Activated CD4-positive, CD25-positive, alpha-beta regulatory T cell treated with anti-CD3 and anti-CD28 coated beads, Interleukin-2, amount 50 U/mL, for 24 hours (primary cell): Measurements from ENCODE around the gene KIF24.
"Not testable (repeated sequence)": the region's sequence is repeated elsewhere in the genome, so short reads cannot be mapped to it uniquely, and the experiment has no call there.

Experiments
- ATAC-seq, 2 donors: fragments of 150-1000 bp; cut with Tn5 transposase; one replicate each; pipeline ENCODE4 v1.10.0; 2021; ENCODE audit warnings: mild to moderate bottlenecking in 1 of 2, moderate library complexity in 1 of 2

Gene KIF24, protein sequence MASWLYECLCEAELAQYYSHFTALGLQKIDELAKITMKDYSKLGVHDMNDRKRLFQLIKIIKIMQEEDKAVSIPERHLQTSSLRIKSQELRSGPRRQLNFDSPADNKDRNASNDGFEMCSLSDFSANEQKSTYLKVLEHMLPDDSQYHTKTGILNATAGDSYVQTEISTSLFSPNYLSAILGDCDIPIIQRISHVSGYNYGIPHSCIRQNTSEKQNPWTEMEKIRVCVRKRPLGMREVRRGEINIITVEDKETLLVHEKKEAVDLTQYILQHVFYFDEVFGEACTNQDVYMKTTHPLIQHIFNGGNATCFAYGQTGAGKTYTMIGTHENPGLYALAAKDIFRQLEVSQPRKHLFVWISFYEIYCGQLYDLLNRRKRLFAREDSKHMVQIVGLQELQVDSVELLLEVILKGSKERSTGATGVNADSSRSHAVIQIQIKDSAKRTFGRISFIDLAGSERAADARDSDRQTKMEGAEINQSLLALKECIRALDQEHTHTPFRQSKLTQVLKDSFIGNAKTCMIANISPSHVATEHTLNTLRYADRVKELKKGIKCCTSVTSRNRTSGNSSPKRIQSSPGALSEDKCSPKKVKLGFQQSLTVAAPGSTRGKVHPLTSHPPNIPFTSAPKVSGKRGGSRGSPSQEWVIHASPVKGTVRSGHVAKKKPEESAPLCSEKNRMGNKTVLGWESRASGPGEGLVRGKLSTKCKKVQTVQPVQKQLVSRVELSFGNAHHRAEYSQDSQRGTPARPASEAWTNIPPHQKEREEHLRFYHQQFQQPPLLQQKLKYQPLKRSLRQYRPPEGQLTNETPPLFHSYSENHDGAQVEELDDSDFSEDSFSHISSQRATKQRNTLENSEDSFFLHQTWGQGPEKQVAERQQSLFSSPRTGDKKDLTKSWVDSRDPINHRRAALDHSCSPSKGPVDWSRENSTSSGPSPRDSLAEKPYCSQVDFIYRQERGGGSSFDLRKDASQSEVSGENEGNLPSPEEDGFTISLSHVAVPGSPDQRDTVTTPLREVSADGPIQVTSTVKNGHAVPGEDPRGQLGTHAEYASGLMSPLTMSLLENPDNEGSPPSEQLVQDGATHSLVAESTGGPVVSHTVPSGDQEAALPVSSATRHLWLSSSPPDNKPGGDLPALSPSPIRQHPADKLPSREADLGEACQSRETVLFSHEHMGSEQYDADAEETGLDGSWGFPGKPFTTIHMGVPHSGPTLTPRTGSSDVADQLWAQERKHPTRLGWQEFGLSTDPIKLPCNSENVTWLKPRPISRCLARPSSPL (N-terminal part only)

DNA sequence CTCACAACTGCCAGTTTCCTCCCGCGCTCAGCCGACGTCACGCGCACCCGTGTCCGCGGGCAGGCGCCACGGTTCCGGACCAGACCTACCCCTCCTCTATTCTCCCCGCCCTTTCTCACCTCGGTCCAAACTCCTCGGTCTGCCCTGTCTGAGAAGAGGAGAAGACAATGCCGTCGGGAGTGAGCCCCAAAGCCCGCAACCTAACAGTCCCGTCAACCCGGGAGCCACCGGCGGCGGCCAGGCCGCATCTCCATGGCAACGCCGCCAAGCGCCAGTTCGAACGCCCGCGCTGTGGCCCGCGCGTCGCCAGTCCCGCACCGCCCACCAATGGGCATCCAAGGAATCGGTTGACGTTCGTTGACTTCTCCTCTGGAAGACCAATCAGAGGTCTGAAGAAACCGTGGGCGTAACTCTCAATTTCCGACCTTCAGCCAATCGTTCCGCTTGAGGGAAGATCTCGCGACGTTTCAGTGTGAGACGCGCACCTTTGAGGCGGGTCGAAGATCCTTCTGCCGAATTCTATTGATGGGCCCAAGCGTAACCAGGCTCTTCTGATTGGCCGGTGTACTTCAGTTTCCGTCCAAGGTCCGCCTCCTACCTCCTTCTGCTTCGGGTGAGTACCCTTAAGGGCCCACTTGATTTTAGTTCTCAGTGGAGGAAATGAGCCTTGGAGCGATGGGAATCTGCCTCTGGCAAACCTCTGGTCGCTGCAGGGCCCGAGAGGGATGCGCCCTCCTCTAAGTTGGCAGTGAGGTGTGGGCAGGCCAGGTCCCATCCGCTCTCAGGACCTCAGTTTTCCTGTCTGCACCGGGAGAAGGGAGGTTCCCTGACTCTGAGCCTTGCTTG, at the start of gene KIF24, which contains the start of gene NUDT2:
TSS of gene KIF24 (minus strand) at position 282 of the 846 bp plus-strand sequence. CDS start 17,922 bp downstream, outside the sequence.
TSS of gene NUDT2 (plus strand) at position 583 of the 846 bp plus-strand sequence. CDS start 9,471 bp downstream, outside the sequence.
- peak; percentile 95 to 96 for ATAC-seq

DNA sequence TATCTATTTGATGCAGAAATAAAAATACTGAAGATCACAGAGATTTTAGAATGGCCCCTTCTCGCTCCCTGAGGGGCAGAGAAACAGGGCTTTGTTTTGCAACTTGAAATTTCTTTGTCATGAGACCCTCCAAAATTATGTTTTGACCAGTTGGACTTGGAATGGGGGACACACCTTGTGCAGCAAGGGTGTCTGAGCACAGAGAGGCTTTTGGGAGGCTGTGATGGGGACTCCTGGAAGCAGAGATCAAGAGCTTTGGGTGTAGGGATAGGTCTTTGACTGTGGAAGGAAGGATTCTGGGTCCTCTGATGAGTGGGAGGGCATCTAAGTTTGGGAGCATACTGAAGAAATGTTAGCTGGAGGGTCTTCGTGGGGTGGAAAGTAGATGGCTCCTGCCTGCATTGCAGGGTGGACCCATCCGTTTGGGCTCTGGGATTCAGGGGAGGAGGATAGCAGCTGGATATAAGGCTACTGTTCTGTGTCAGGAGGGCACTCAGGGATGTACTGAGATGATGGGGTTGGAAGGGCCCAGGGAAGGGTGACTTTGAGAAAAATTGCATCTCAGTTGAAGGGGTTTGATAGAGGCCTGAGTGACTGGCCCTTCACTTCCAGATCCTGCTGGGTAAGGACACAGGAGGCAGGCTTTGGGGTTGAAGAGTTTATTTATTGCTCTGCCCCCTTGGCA, 49.5 kb upstream of the KIF24 start:
- no peak for ATAC-seq

DNA sequence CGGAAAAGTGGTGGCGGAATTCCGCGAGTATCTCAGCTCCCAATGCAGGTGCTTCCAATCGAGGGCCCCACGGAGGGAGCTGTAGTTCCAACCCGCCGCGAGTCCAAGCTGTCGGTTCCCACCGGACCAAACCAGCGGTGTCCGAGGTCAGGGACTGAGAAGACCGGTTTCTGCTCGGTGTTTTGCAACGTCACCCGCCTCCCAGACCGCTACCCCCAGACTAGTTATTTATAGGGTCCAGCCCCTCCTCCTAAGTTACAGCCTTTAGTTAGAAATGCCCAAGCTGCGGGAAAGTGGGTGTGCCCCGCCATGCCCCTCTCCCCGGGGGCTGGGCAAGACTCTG, 48.3 kb upstream of the KIF24 start:
- ATAC-seq: no peak

GRCh38 chr9:34376596-34377403, 47.7 kb upstream of the KIF24 start, which contains the start of gene MYORG:
Gene MYORG (minus strand): TSS chr9:34376898. CDS start chr9:34372943, 3,955 bp downstream.
- peak; percentile 87 to 88 for ATAC-seq

- ATAC-seq: no peak
Measured at GRCh38 chr9:34375901-34376595, 47.0 kb upstream of the KIF24 start.

GRCh38 chr9:34374905-34375552, 46.0 kb upstream of the KIF24 start:
- ATAC-seq: no peak

GRCh38 chr9:34374339-34374738, 45.3 kb upstream of the KIF24 start:
- no peak for ATAC-seq

GRCh38 chr9:34373749-34374148, 44.7 kb upstream of the KIF24 start:
- no peak for ATAC-seq

DNA sequence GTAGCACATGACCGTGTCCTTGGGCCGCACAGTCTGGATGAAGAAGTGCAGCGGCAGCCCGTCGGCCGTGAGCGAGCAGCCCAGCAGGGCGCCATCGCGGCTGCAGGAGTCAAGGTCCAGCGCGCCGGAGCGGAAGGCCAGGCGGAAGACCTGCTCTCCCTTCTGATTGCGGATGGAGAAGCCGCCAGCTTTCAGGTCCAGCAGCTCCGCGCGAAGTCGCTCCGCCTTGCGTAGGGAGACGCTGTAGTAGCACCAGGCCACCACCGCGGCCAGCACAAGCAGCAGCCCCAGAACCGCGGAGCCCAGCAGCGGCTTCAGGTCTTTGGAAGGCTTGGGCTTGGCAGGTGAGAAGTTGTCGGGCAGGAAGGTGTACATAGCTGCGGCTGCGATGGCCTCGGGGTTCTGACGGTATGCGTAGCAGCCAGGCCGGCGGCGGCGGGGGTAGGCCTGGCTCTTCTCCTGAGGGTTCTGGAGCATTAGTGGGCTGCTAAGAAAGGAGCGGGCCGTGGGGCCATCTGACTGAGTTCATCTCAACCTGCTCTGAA, 43.5 kb upstream of the KIF24 start:
- no peak for ATAC-seq

GRCh38 chr9:34371886-34372466, 42.9 kb upstream of the KIF24 start:
- no peak for ATAC-seq

GRCh38 chr9:34370970-34371880, 42.2 kb upstream of the KIF24 start:
- peak; percentile 30 to 42 for ATAC-seq

- peak in 1 of 2 donors; percentile 16 for ATAC-seq
Measured at GRCh38 chr9:34370335-34370969, 41.4 kb upstream of the KIF24 start.

DNA sequence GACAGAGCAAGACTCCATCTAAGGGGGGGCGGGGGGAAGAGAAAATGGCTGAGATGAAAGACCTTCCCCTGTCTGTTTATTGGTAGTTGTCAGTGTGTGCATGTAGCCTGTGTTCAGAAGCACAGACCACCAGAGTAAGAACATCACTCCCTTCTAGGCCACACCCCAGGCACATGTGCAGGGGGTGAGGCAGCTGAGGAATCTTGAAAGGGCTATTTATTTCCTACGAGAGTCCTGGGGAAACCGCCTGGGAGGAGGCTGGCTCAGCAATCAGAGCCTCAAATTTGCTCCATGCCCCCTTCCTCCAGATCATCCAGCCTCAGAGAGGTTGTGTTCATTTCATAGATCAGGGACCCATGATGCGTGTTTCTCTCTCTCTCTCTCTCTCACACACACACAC, 40.6 kb upstream of the KIF24 start:
- no peak for ATAC-seq

DNA sequence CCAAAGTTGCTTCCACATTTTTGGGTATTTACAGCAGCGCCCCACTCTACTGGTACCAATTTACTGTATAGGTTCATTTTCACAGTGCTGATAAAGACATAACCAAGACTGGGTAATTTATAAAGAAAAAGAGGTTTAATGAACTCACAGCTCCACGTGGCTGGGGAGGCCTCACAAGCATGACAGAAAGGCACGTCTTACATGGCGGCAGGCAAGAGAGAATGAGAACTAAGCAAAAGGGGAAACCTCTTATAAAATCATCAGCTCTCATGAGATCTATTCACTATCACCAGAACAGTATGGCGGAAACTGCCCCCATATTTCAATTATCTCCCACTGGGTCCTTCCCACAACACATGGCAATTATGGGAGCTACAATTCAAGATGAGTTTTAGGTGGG, 39.7 kb upstream of the KIF24 start:
- ATAC-seq: not testable (repeated sequence)

- ATAC-seq: not testable (repeated sequence)
Measured at GRCh38 chr9:34367751-34368410, 38.8 kb upstream of the KIF24 start.

GRCh38 chr9:34366365-34366764, 37.3 kb upstream of the KIF24 start:
- ATAC-seq: no peak
